GOT3 (cell line): ENCODE data around the gene DHDDS.

Experiments
- DNase-seq: peaks from one replicate; lab custom pipeline; 2025; ENCODE audit warnings: mixed read lengths; lab: John Stamatoyannopoulos, UW

The DHDDS gene

DNA sequence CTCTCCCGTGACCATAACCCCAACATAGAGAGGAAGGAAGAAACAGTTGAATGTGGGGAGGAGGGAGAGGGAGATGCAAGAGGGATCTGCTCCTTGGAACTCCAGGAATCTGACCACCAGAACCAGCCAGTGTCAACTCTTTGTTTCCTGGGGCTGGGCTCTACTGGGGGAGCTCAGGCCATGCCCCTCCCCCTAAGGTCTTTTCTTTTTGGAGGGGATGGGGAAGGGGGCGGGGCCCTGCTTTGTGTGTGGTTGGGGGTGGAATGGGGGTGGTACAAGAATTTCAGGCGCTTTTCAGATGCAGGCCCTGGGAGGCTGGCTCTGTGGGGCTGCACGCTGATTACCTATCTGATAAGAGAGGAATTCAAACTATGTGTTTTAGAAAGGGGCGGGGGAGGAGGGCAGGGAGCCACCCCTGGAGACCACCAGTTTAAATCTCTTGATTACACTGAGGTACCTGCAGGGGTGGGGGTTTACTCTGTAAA, 13.2 kb upstream of the DHDDS start:
- DNase-seq: no peak

DNA sequence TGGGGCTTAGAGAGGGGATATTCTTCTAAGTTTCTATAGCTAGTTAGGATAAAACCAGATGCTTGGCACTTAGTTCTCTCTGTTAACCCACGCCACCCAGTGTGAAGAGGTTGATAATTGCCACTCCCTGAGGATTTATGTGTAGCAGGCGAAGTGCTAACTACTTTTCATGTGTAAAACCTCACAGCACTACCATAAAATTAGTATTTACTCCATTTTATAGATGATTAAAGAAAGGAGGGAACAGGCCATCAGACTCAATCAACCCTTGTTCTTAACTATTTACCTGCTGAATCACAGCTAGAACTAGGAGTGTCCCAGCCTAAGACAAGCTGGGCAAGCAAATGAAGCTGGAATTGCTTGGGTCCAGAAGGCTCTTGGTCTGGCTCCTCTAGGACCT, 12.6 kb upstream of the DHDDS start:
- no peak for DNase-seq

GRCh38 chr1:26429721-26430120, 2.4 kb upstream of the DHDDS start:
- no peak for DNase-seq

- no peak for DNase-seq
Observed at GRCh38 chr1:26432793-26433192, 672 bp downstream of the DHDDS start.

GRCh38 chr1:26434161-26434752, 2.1 kb downstream of the DHDDS start:
- no peak for DNase-seq

GRCh38 chr1:26438041-26438440, 5.9 kb downstream of the DHDDS start:
- DNase-seq: no peak

GRCh38 chr1:26440259-26440658, 8.1 kb downstream of the DHDDS start:
- no peak for DNase-seq

- DNase-seq: no peak
Observed at GRCh38 chr1:26449868-26450267, 17.7 kb downstream of the DHDDS start.

DNA sequence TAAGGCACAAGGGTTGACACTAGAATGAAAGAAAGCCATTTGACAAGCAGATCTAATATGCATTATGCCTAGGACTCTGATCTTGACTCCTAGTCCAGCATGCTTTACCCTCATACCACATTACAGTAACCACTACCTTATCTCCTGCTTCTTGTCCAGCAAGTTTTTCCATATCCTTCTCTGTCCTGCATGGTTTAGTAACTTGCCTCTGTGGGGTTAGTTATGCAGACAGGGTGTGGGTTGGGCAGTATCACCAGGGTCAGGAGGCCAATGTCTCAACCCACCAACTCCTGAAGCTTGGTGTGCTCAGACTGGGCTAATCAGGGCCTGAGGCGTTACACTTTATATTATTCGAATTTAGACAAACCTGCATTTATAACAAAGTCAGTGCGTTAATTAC, 18.8 kb downstream of the DHDDS start:
- no peak for DNase-seq

GRCh38 chr1:26452459-26453183, 20.5 kb downstream of the DHDDS start:
- no peak for DNase-seq

DNA sequence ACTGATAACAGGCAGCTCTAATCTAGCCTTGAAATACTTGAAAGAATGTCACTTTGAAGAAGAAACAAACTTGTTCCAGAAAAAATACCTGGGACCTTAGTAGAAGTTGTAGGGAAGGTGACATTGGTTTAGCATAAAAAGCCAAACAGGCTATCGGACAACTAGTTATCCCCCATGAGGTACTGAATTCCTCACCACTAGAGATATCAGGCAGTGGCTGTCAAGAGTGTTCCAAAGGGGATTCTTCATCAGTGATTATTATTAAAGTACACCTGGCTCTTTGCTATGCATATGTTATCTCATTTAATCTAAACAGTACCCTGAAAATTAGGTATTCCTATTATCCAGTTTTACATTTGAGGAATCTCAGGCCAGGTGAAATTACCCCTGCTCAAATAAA, 27.0 kb downstream of the DHDDS start:
- no peak for DNase-seq

- no peak for DNase-seq
Observed at GRCh38 chr1:26459573-26460031, 27.5 kb downstream of the DHDDS start.

GRCh38 chr1:26468911-26469310, 36.8 kb downstream of the DHDDS start:
- no peak for DNase-seq

DNA sequence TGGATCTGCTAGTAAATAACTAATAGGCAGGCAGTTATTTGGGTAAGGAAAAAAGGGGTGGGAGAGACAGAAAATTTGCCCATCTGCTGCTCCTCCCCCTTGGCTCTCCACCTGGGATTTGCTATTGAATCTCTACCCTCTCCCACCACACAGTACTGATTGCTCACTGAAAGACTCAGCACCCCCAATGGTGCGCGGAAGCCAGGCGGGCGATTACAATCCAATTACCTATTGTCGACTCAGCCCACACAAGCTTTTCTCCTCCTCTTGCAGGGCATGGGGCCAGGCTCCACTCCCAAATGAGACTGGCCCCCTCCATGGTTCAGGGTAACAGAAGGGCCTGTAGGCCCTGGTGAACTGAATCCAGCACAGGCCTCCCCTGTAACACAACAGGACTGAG, 37.4 kb downstream of the DHDDS start:
- no peak for DNase-seq

- DNase-seq: no peak
Observed at GRCh38 chr1:26470878-26471497, 38.9 kb downstream of the DHDDS start.

DNA sequence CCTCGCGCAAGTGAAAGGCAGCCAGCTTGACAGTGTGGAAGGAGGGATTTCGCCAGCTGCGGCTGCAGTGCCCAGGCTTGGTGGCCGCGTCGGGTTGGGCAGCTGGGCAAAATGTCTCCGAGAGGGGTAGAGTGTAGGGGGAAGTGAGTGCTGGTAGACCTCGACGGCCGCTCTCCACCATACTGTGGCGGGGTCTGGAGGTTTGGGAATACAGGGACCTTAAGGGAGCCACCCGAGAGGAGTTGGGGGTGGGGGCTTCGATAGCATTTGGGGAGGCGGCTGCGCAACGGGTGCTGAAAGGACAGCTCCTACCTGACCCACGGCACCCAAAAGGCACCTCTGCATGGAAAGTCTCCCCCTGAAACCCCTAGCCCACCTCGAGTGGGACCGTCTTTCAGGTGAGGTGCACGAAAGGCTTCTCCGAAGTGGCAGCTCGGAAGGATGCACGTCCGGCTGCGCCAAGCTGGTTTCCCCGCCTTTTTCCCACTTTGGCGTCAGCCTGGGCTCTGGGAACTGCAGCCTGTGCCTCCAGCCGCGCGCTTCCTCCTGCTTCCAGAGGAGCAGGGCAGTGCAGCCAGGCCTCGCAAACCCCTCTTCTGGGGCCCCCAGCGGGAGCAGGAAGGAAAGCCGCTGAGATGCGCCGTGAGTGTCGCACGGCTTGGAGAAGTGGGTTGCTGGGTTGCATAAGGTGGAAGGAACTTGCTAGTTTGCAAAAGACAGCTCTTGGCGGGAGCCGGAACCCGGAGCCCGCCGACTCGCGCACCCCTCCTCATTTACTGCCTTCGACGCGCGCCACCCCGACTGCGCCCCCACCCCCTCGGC, 39.6 kb downstream of the DHDDS start:
- DNase-seq: peak; percentile 53

DNA sequence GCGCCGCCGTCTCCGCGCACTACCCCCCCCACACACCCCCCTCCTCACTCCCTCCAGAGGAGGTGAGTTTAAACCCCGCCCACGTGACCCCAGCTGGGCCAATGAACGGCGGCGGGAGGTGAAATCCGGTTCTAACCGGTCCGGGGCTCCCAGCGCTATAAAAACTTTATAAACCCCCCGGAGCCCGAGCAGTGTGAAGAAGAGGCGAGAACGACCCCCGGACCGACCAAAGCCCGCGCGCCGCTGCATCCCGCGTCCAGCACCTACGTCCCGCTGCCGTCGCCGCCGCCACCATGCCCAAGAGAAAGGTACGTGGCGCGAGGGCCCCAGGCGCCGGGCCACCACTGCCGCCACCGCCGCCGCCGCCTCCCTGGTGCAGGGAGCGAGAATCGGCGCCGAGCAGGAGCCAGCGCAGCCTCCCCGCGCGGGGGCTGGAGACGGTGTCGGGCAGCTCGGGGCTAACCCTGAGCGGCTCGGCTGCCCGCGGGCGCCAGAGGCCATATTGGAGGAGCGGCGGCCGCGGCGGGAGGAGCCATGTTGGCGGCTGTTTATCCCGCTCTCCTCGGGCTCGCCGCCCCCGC, 40.3 kb downstream of the DHDDS start, which contains the start of gene HMGN2:
Gene HMGN2, plus strand, starts transcription at position 121 of the 581 bp plus-strand sequence. Its CDS starts 173 bp downstream, at position 294.
- peak; percentile 76 for DNase-seq

- peak; percentile 76 for DNase-seq
Observed at GRCh38 chr1:26472901-26473845, 41.1 kb downstream of the DHDDS start.

DNA sequence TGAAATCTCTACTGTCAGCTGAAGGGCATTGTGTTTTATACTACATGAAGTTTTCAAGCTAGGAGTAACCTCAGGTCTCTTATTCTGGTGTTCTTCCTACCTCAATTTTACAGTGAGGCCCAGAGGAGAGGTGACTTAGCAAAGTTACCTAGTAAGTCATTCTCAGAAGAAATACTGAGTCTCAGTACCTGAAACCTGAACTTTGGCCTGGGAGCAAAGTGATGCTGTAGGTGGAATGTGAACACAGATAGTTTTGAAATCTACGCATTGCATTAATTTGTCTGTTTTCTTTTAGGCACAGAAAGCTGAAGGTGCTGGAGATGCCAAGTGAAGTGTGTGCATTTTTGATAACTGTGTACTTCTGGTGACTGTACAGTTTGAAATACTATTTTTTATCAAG, 42.7 kb downstream of the DHDDS start:
- no peak for DNase-seq

DNA sequence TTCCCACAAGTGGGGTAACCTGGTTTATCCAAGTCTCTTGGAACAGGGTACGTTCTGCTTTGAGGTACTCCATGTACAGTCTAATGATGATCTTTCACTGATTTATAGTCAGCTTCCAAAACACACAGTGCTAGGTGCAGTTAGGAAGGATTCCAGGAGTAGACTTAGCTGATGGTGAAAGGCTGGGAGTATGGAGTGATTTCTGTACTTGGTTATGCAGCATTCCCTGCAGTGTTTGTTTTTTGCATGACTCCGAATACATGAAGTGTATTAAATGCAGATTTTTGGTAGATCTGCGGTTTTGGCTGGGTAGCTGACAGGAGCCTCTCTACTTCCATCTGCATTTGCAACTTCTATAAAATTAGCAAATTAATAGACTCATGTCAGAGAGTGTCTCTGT, 43.9 kb downstream of the DHDDS start:
- no peak for DNase-seq

DNA sequence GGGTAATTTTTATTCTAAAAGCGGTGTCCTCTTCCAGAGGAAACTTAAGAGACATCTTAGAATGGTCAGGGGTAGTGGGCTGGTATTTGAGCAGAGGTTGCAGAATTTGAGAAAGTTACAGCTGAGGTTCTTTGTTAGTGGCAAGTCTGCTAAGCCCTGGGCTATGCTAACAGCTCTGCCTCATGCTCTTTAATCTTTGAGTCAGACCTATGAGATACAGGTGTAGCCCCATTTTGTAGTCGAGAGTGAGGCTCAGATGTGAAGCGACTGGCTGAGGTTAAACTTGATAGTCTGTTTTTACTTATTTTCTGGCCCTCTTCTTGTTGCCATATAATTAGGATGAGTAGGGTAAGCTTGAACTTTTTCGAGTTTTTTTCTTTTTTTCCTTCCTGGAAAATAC, 44.8 kb downstream of the DHDDS start:
- DNase-seq: no peak
